K562 (cell line): ENCODE data around the gene AP3S1. TPM values are rescaled to one million over a fixed set of nuclear protein-coding genes. Genes with fewer than 3 reads are reported as not detected.

Experiments used
- ATAC-seq: fragments of 200-7000 bp; cut with Tn5 transposase; 3 replicates; pipeline ENCODE4 v1.9.1; 2020; ENCODE audit warnings: moderate library complexity
- BruUV-seq: library from RNA; stranded (reverse); fragments of 400-500 nt; replicated peaks from 2 replicates; lab custom pipeline; 2021; lab: Mats Ljungman, UMichigan
- CTCF ChIA-PET: fragments of 300-600 bp; formaldehyde crosslinking; extraction: SDS; loops from one replicate; lab custom pipeline; 2021; ENCODE audit warnings: low intra/inter-chr PET ratio; lab: Yijun Ruan, JAX
- POLR2A ChIA-PET: fragments of 300-600, 350-650 bp; sonication (Branson Sonifier 250); formaldehyde crosslinking; extraction: SDS; loops from one replicate; lab custom pipeline; 2021; ENCODE audit warnings: antibody characterized with exemption, inconsistent platforms; lab: Yijun Ruan, JAX
- DNase-seq, 4 experiments: peaks; one replicate each; pipeline versions ENCODE4 v3.0.0 to v3.0.0-alpha.2; 2011 to 2018; ENCODE audit warnings: low spot score in 3 of 4, mixed read lengths in 3 of 4; ENCODE audit errors: extremely low read depth in 1 of 4
- FAIRE-seq: peaks from 2 replicates; lab custom pipeline; 2011; peaks lifted over from hg19 to GRCh38; lab: Jason Lieb, UNC
- H2AFZ ChIP-seq: 2 replicates; pipeline ENCODE4 v1.6.0; 2011; ENCODE audit warnings: low read depth, low read length, control low read depth, inconsistent platforms
- H3K27ac ChIP-seq: fragments of 200-600 bp; 3 replicates; pipeline ENCODE4 v1.8.0; 2011; ENCODE audit warnings: low read depth, mild to moderate bottlenecking, control low read depth, inconsistent platforms, low read length, moderate library complexity, mixed read lengths; ENCODE audit errors: extremely low read depth
- H3K27me3 ChIP-seq, 2 experiments: fragments of 300-600 bp in 1 of 2; 2 replicates in 1 of 2; 3 replicates in 1 of 2; pipeline versions ENCODE4 v1.6.0 to v1.8.0; 2011; ENCODE audit warnings: inconsistent platforms in 2 of 2, low read length in 2 of 2, mild to moderate bottlenecking in 1 of 2, mixed read lengths in 1 of 2, moderate library complexity in 1 of 2; ENCODE audit not compliant: control insufficient read depth in 2 of 2, insufficient read depth in 2 of 2
- H3K36me3 ChIP-seq: fragments of 300-600 bp; 3 replicates; pipeline ENCODE4 v1.8.0; 2011; ENCODE audit warnings: mild to moderate bottlenecking, low read length, inconsistent platforms; ENCODE audit not compliant: control insufficient read depth, insufficient read depth
- H3K4me1 ChIP-seq, 2 experiments: fragments of 200-600 bp in 1 of 2; replicated peaks in 1 of 2; 2 replicates in 1 of 2; 3 replicates in 1 of 2; pipeline versions ENCODE4 v1.5.1 to v1.8.0; 2011; ENCODE audit warnings: inconsistent platforms in 2 of 2, low read length in 2 of 2, mild to moderate bottlenecking in 1 of 2, mixed read lengths in 1 of 2, moderate library complexity in 1 of 2; ENCODE audit not compliant: control insufficient read depth in 2 of 2, insufficient read depth in 2 of 2
- H3K4me2 ChIP-seq: 2 replicates; pipeline ENCODE4 v1.6.1; 2011; ENCODE audit warnings: low read length, control low read depth, inconsistent platforms, mixed read lengths; ENCODE audit not compliant: insufficient read depth
- H3K4me3 ChIP-seq: fragments of 200-600 bp; sonication (generic), shearing (Covaris generic); 2 replicates; pipeline ENCODE4 v1.5.1; 2016; ENCODE audit warnings: control low read depth, inconsistent platforms
- H3K79me2 ChIP-seq: fragments of 200-600 bp; 3 replicates; pipeline ENCODE4 v1.8.0; 2011; ENCODE audit warnings: low read length, inconsistent platforms; ENCODE audit not compliant: control insufficient read depth, insufficient read depth
- H3K9ac ChIP-seq, 2 experiments: 2 replicates each; pipeline versions ENCODE4 v1.6.0 to v1.6.1; 2011; ENCODE audit warnings: low read depth in 2 of 2, low read length in 2 of 2, control low read depth in 1 of 2, inconsistent platforms in 1 of 2, mild to moderate bottlenecking in 1 of 2, mixed read lengths in 1 of 2; ENCODE audit not compliant: insufficient read depth in 1 of 2
- H3K9me1 ChIP-seq: one replicate; pipeline ENCODE4 v1.6.0; 2011; ENCODE audit warnings: inconsistent platforms, mild to moderate bottlenecking, low read length, moderate library complexity; ENCODE audit not compliant: control insufficient read depth, insufficient read depth
- H3K9me3 ChIP-seq: replicated peaks from 2 replicates; pipeline ENCODE4 v1.5.1; 2011; ENCODE audit warnings: low read depth, low read length, inconsistent platforms; ENCODE audit not compliant: control insufficient read depth, insufficient read depth
- H4K20me1 ChIP-seq: replicated peaks from 2 replicates; pipeline ENCODE4 v1.6.1; 2011; ENCODE audit warnings: low read length, inconsistent platforms, mixed read lengths; ENCODE audit not compliant: control insufficient read depth, insufficient read depth
- ATF2 ChIP-seq: sonication (generic); formaldehyde crosslinking; IDR thresholded peaks from 2 replicates; pipeline ENCODE4 v1.8.1; 2022; ENCODE audit warnings: missing genetic modification reagents
- ATF6 ChIP-seq: sonication (generic); formaldehyde crosslinking; IDR thresholded peaks from 2 replicates; pipeline ENCODE4 v1.4.0; 2020; ENCODE audit warnings: mild to moderate bottlenecking, missing genetic modification reagents
- CEBPB ChIP-seq: fragments of 450-650 bp; IDR thresholded peaks from 2 replicates; pipeline ENCODE4 v1.6.1; 2016; ENCODE audit warnings: missing genetic modification characterization, missing compliant biosample characterization
- ETV1 ChIP-seq: fragments of 450-650 bp; conservative IDR thresholded peaks from 2 replicates; pipeline ENCODE4 v1.6.1; 2016; ENCODE audit warnings: missing genetic modification characterization, control low read depth, low read depth, missing compliant biosample characterization
- FOXA1 ChIP-seq: fragments of 450-650 bp; IDR thresholded peaks from 2 replicates; pipeline ENCODE4 v1.6.1; 2016; ENCODE audit warnings: mild to moderate bottlenecking, borderline replicate concordance
- SP2 ChIP-seq: IDR thresholded peaks from 2 replicates; pipeline ENCODE4 v1.6.1; 2011; ENCODE audit warnings: mild to moderate bottlenecking, low read depth, low read length, moderate library complexity; ENCODE audit not compliant: poor library complexity, severe bottlenecking; ENCODE audit errors: extremely low read depth
- ZBTB8A ChIP-seq: fragments of 450-650 bp; IDR thresholded peaks from 2 replicates; pipeline ENCODE4 v1.6.1; 2018; ENCODE audit warnings: mild to moderate bottlenecking, moderate library complexity; ENCODE audit not compliant: partially characterized antibody
- ZEB2 ChIP-seq: fragments of 450-650 bp; IDR thresholded peaks from 2 replicates; pipeline ENCODE4 v1.6.1; 2016
- ZNF224 ChIP-seq: sonication (generic); formaldehyde crosslinking; IDR thresholded peaks from 2 replicates; pipeline ENCODE4 v1.8.0; 2022; ENCODE audit warnings: mild to moderate bottlenecking, missing genetic modification reagents
- ZNF408 ChIP-seq: fragments of 250-450 bp; sonication (Bioruptor Pico); IDR thresholded peaks from 2 replicates; pipeline ENCODE4 v1.4.0; 2020; ENCODE audit warnings: low read depth, mild to moderate bottlenecking, moderate library complexity
- ZNF449 ChIP-seq: fragments of 250-450 bp; sonication (Bioruptor Pico); IDR thresholded peaks from 2 replicates; pipeline ENCODE4 v1.8.0; 2022; ENCODE audit warnings: moderate library complexity, mild to moderate bottlenecking, inconsistent platforms
- WGBS: fragments of 100-300 bp; shearing (Covaris generic); methylation state at CpG from one replicate; pipeline ENCODE4 v1.1.6; 2016; ENCODE audit warnings: low coverage, mixed read lengths; ENCODE audit not compliant: insufficient coverage; ENCODE audit errors: missing lambda C conversion rate; 5-methylcytosine and 5-hydroxymethylcytosine counted together
- in situ Hi-C: fragments of 300-500 bp; cut with MboI; formaldehyde crosslinking; loops from 4 replicates; pipeline ENCODE4 v1.15.0; 2018; ENCODE audit warnings: inconsistent platforms, mixed read lengths
- intact Hi-C: fragments of 100-400 bp; cut with micrococcal nuclease; formaldehyde crosslinking; loops from 2 replicates; pipeline ENCODE4 v1.14.2; 2022
- polyA plus RNA-seq, 8 experiments: library from polyadenylated mRNA; depleted of rRNA in 4 of 8; stranded (reverse) in 5 of 8; unstranded in 3 of 8; fragments of >200 nt; fragmentation: Nextera tagmentation in 2 of 8; fragmentation: Illumina TruSeq in 1 of 8; extraction: Ambion mirVana in 2 of 8; extraction: Trizol in 1 of 8; gene quantifications; 2 replicates each; pipeline versions ENCODE4 v1.2.1 to v1.2.3, GENCODE V29; 2011 to 2014; ENCODE audit warnings: inconsistent platforms in 1 of 8, missing spikeins in 1 of 8
- total RNA-seq, 7 experiments: library from RNA; depleted of rRNA in 6 of 7; stranded (reverse); fragments of >200 nt in 6 of 7; fragmentation: Illumina TruSeq in 2 of 7; extraction: Trizol in 2 of 7; gene quantifications; 2 replicates each; pipeline versions ENCODE4 v1.2.1 to v1.2.3, GENCODE V29; 2011 to 2021; ENCODE audit warnings: low replicate concordance in 1 of 7

AP3S1 gene
- total and polyA plus RNA-seq, 9 of the 15 experiments (the other 6 are each of a cell fraction or from before 2014, with no cell fraction given), result 46.1 to 106 (median 67.3) TPM

GRCh38 chr5:115857057-115857479, 15.3 kb downstream of the AP3S1 start:
- ChIA-PET CTCF (no interaction called here), POLR2A (interaction anchor here (1.3 kb wide), 1 partner anchor 13 kb away, joined by 3 read pairs; no protein-coding TSS in a partner anchor)
- no TSS peak for BruUV-seq
- Histone ChIP-seq H3K79me2 (peaks cover 47% of the 10 kb centered on the region), H3K9me1 (no peaks in the 10 kb centered on the region), H4K20me1 (no peaks in the 10 kb centered on the region), H3K27me3 (no peaks in the 10 kb centered on the region), H3K9me3 (0 out of 2 replicates have a peak, but pooled peaks cover 2% of the 10 kb centered on the region), H3K9ac (no peak overlapping the region), H2AFZ (no peak overlapping the region), H3K4me2 (no peak overlapping the region), H3K36me3 (no peaks in the 10 kb centered on the region), H3K27ac (no peak overlapping the region), H3K4me1 (no peaks in the 10 kb centered on the region), H3K4me3 (no peak overlapping the region)
- WGBS, result 31% methylated on average over 1 of the region's 1 CpG
- TF ChIP-seq SP2, result no peak
- no peak for TF ChIP-seq ETV1
- no peak for TF ChIP-seq ZNF408 (CRISPR knock-in tag)
- no peak for TF ChIP-seq ZBTB8A
- no peak for TF ChIP-seq ZEB2
- TF ChIP-seq ATF2, result no peak
- TF ChIP-seq FOXA1, result no peak
- TF ChIP-seq ATF6 (CRISPR knock-in tag), result no peak
- no peak for TF ChIP-seq ZNF449
- no peak for TF ChIP-seq ZNF224
- no peak for TF ChIP-seq CEBPB (tag)
- intact Hi-C loops, result no loop called here
- no peak for FAIRE-seq
- in situ Hi-C loops, result no loop called here
- DNase-seq, result no peak
- no peak for ATAC-seq
